Gastroesophageal sphincter (tissue), 4 donors: ENCODE data around the gene COL5A2. TPM values are rescaled to one million over a fixed set of nuclear protein-coding genes. Genes with fewer than 3 reads are reported as not detected.

Source experiments
- ATAC-seq: fragments of 150-250 bp; one replicate; pipeline ENCODE4 v1.9.1; 2016; ENCODE audit warnings: mild to moderate bottlenecking, moderate library complexity
- H3K27ac ChIP-seq, 4 donors: fragments of 200-600 bp; sonication (generic) in 3 of 4; 1 replicate in 3 of 4; 2 replicates in 1 of 4; pipeline ENCODE4 v1.5.1; 2016 to 2019
- H3K27me3 ChIP-seq: fragments of 200-600 bp; sonication (generic); one replicate; pipeline ENCODE4 v1.5.1; 2019
- H3K36me3 ChIP-seq, 2 donors: fragments of 200-600 bp; sonication (generic); one replicate each; pipeline ENCODE4 v1.5.1; 2019; ENCODE audit warnings: control low read depth in 1 of 2
- H3K4me1 ChIP-seq, 3 donors: fragments of 200-600 bp; sonication (generic); 1 replicate in 2 of 3; 2 replicates in 1 of 3; pipeline ENCODE4 v1.5.1; 2016 to 2019; ENCODE audit warnings: control low read depth in 2 of 3
- H3K4me3 ChIP-seq, 2 donors: fragments of 200-600 bp; sonication (generic); one replicate each; pipeline ENCODE4 v1.5.1; 2019; ENCODE audit warnings: mild to moderate bottlenecking in 1 of 2, moderate library complexity in 1 of 2
- H3K9me3 ChIP-seq, 3 donors: fragments of 200-600 bp; sonication (generic); one replicate each; pipeline ENCODE4 v1.5.1; 2017 to 2019; ENCODE audit warnings: control low read depth in 2 of 3
- CTCF ChIP-seq, 4 experiments: fragments of 200-600 bp in 2 of 4; fragments of 450-650 bp in 2 of 4; sonication (generic) in 1 of 4; IDR thresholded peaks; one replicate each; pipeline ENCODE4 v1.5.1; 2017 to 2019; ENCODE audit warnings: antibody characterized with exemption in 4 of 4, mild to moderate bottlenecking in 2 of 4, moderate library complexity in 2 of 4
- EP300 ChIP-seq: sonication (generic); formaldehyde crosslinking; IDR thresholded peaks from one replicate; pipeline ENCODE4 v1.6.1; 2017; ENCODE audit warnings: antibody characterized with exemption, mild to moderate bottlenecking
- POLR2A ChIP-seq, 2 donors: fragments of 450-650 bp; IDR thresholded peaks; one replicate each; pipeline ENCODE4 v1.6.1; 2017; ENCODE audit warnings: antibody characterized with exemption in 2 of 2, mild to moderate bottlenecking in 2 of 2, moderate library complexity in 1 of 2
- POLR2AphosphoS5 ChIP-seq: sonication (generic); formaldehyde crosslinking; IDR thresholded peaks from one replicate; pipeline ENCODE4 v1.6.1; 2017; ENCODE audit warnings: antibody characterized with exemption
- WGBS, 2 donors: methylation state at CpG; one replicate each; pipeline ENCODE4 v1.1.5; 2018; ENCODE audit warnings: low coverage in 1 of 2; 5-methylcytosine and 5-hydroxymethylcytosine counted together
- total RNA-seq, 4 donors: library from RNA; depleted of rRNA; stranded (reverse); fragments of >200 nt; gene quantifications; one replicate each; pipeline ENCODE4 v1.1.0, GENCODE V29; 2016

The COL5A2 gene
- total RNA-seq, 4 donors from 2014 or later = 57.3 to 104 (median 80.9) TPM

GRCh38 chr2:189060096-189060642 is 119.4 kb downstream of the COL5A2 start:
- H3K27ac ChIP-seq = no peak overlapping the region

GRCh38 chr2:189057316-189057715 is 122.2 kb downstream of the COL5A2 start:
- ATAC-seq = no peak
- Histone ChIP-seq H3K27ac (no peak overlapping the region), H3K4me3 (no peak overlapping the region), H3K9me3 (no peaks in the 10 kb centered on the region), H3K4me1 (peaks cover 0 to 17% (median 0%) of the 10 kb centered on the region in 3 donors), H3K27me3 (no peaks in the 10 kb centered on the region), H3K36me3 (peaks cover 0 to 47% of the 10 kb centered on the region in 2 donors)
- TF ChIP-seq POLR2A (IDR thresholded peaks at IDR 0.05) = no peak
- TF ChIP-seq EP300 = no peak
- TF ChIP-seq POLR2AphosphoS5 = no peak
- no peak for TF ChIP-seq CTCF (IDR thresholded peaks at IDR 0.05)
- 76 to 83% methylated on average over 2 of the region's 2 CpGs for WGBS, 2 donors

More at GRCh38 chr2:189060096-189060642, 119.4 kb downstream of the COL5A2 start:
- Histone ChIP-seq H3K36me3 (peaks cover 3 to 48% of the 10 kb centered on the region in 2 donors), H3K4me1 (peaks cover 0 to 17% (median 0%) of the 10 kb centered on the region in 3 donors), H3K4me3 (no peak overlapping the region), H3K27me3 (no peaks in the 10 kb centered on the region), H3K9me3 (no peaks in the 10 kb centered on the region)
- ATAC-seq = no peak
- TF ChIP-seq POLR2A (IDR thresholded peaks at IDR 0.05) (no peak), POLR2AphosphoS5 (no peak), CTCF (IDR thresholded peaks at IDR 0.05) (no peak), EP300 (no peak)
- WGBS, 2 donors = 6 to 30% methylated on average over 1 of the region's 1 CpG

GRCh38 chr2:189056200-189057106 is 123.1 kb downstream of the COL5A2 start:
- Histone ChIP-seq H3K27me3 (no peaks in the 10 kb centered on the region), H3K4me1 (peaks cover 0 to 17% (median 0%) of the 10 kb centered on the region in 3 donors), H3K9me3 (no peaks in the 10 kb centered on the region), H3K36me3 (peaks cover 0 to 48% of the 10 kb centered on the region in 2 donors), H3K4me3 (no peak overlapping the region), H3K27ac (peak overlapping the region in 1 of 4 donors; percentile 12)
- no peak for ATAC-seq
- WGBS, 2 donors = 35 to 48% methylated on average over 3 to 4 of the region's 4 CpGs
- TF ChIP-seq EP300 (no peak), CTCF (IDR thresholded peaks at IDR 0.05) (no peak), POLR2AphosphoS5 (no peak), POLR2A (IDR thresholded peaks at IDR 0.05) (no peak)

- Histone ChIP-seq H3K27ac (no peak overlapping the region), H3K4me3 (no peak overlapping the region), H3K36me3 (peaks cover 3 to 70% of the 10 kb centered on the region in 2 donors), H3K27me3 (no peaks in the 10 kb centered on the region), H3K9me3 (no peaks in the 10 kb centered on the region), H3K4me1 (no peaks in the 10 kb centered on the region)
- TF ChIP-seq POLR2AphosphoS5 (no peak), EP300 (no peak), POLR2A (IDR thresholded peaks at IDR 0.05) (no peak), CTCF (IDR thresholded peaks at IDR 0.05) (no peak)
- no peak for ATAC-seq
- 80 to 88% methylated on average over 3 to 7 of the region's 7 CpGs for WGBS, 2 donors
These were observed 129.3 kb downstream of the COL5A2 start for GRCh38 chr2:189050165-189050712.
